ENCODE results near the gene ARHGAP26.

The ARHGAP26 gene

GRCh38 chr5:143231973-143232812, 462.0 kb downstream of the ARHGAP26 start:
- no peak overlapping the region for H3K4me3 ChIP-seq (ENCODE audit: low read depth, low read length)
- no peak for TF ChIP-seq CTCF (IDR thresholded peaks at IDR 0.05; ENCODE audit: borderline replicate concordance, insufficient read depth, low read depth, low read length)

GRCh38 chr5:143233031-143233430, 462.9 kb downstream of the ARHGAP26 start:
- TF ChIP-seq CTCF (IDR thresholded peaks at IDR 0.05; ENCODE audit: borderline replicate concordance, insufficient read depth, low read depth, low read length) = no peak
- H3K4me3 ChIP-seq (ENCODE audit: low read depth, low read length) = no peak overlapping the region

GRCh38 chr5:143234162-143234842, 464.1 kb downstream of the ARHGAP26 start:
- no peak for TF ChIP-seq CTCF (IDR thresholded peaks at IDR 0.05; ENCODE audit: borderline replicate concordance, insufficient read depth, low read depth, low read length)
- H3K4me3 ChIP-seq (ENCODE audit: low read depth, low read length) = no peak overlapping the region

- no peak overlapping the region for H3K4me3 ChIP-seq (ENCODE audit: low read depth, low read length)
- TF ChIP-seq CTCF (IDR thresholded peaks at IDR 0.05; ENCODE audit: borderline replicate concordance, insufficient read depth, low read depth, low read length) = no peak
Observed at GRCh38 chr5:143235423-143235822, 465.2 kb downstream of the ARHGAP26 start.

- TF ChIP-seq CTCF (IDR thresholded peaks at IDR 0.05; ENCODE audit: borderline replicate concordance, insufficient read depth, low read depth, low read length) = no peak
- H3K4me3 ChIP-seq (ENCODE audit: low read depth, low read length) = no peak overlapping the region
Observed at GRCh38 chr5:143236682-143237081, 466.5 kb downstream of the ARHGAP26 start.

GRCh38 chr5:143237664-143238063, 467.5 kb downstream of the ARHGAP26 start:
- no peak for TF ChIP-seq CTCF (IDR thresholded peaks at IDR 0.05; ENCODE audit: borderline replicate concordance, insufficient read depth, low read depth, low read length)
- no peak overlapping the region for H3K4me3 ChIP-seq (ENCODE audit: low read depth, low read length)

- no peak overlapping the region for H3K4me3 ChIP-seq (ENCODE audit: low read depth, low read length)
- no peak for TF ChIP-seq CTCF (IDR thresholded peaks at IDR 0.05; ENCODE audit: borderline replicate concordance, insufficient read depth, low read depth, low read length)
Observed at GRCh38 chr5:143238620-143239019, 468.4 kb downstream of the ARHGAP26 start.
